K562 (cell line): ENCODE measurements around the gene PGAP2. TPM values are rescaled to one million over a fixed set of nuclear protein-coding genes. Genes with fewer than 3 reads are reported as not detected.

ENCODE experiments used
- C11orf30 ChIP-seq: fragments of 450-650 bp; IDR thresholded peaks from 2 replicates; pipeline ENCODE4 v1.6.1; 2016; ENCODE audit warnings: low read depth, mild to moderate bottlenecking
- EGR1 ChIP-seq: fragments of 450-650 bp; conservative IDR thresholded peaks from 2 replicates; pipeline ENCODE4 v1.6.1; 2017; ENCODE audit warnings: mild to moderate bottlenecking
- FOXK2 ChIP-seq, 2 experiments: fragments of 450-650 bp; IDR thresholded peaks in 1 of 2; conservative IDR thresholded peaks in 1 of 2; 2 replicates each; pipeline ENCODE4 v1.6.1; 2016; ENCODE audit warnings: low read depth in 2 of 2, mild to moderate bottlenecking in 1 of 2
- HDGF ChIP-seq: fragments of 450-650 bp; IDR thresholded peaks from 2 replicates; pipeline ENCODE4 v1.6.1; 2016
- HMGXB4 ChIP-seq: sonication (generic); formaldehyde crosslinking; IDR thresholded peaks from 2 replicates; pipeline ENCODE4 v1.8.1; 2023; ENCODE audit warnings: mild to moderate bottlenecking, missing genetic modification reagents
- MAX ChIP-seq: sonication (generic); formaldehyde crosslinking; IDR thresholded peaks from 2 replicates; pipeline ENCODE4 v1.9.0; 2022; ENCODE audit warnings: mild to moderate bottlenecking, missing genetic modification reagents
- MNT ChIP-seq, 2 experiments: fragments of 450-650 bp; conservative IDR thresholded peaks; 2 replicates each; pipeline ENCODE4 v1.6.1; 2017; ENCODE audit warnings: mild to moderate bottlenecking in 2 of 2, moderate library complexity in 2 of 2
- NFIX ChIP-seq: fragments of 250-450 bp; sonication (Bioruptor Pico); IDR thresholded peaks from 2 replicates; pipeline ENCODE4 v1.4.0; 2020; ENCODE audit warnings: low read depth, mild to moderate bottlenecking, moderate library complexity
- TAF7 ChIP-seq: fragments of 450-650 bp; IDR thresholded peaks from 2 replicates; pipeline ENCODE4 v1.6.1; 2016; ENCODE audit warnings: missing genetic modification characterization, missing compliant biosample characterization
- U2AF1 ChIP-seq: fragments of 200-400 bp; formaldehyde crosslinking; optimal IDR thresholded peaks from 2 replicates; pipeline ENCODE3; 2017; ENCODE audit warnings: mild to moderate bottlenecking, low read depth, low read length, moderate library complexity
- UBTF ChIP-seq, 2 experiments: IDR thresholded peaks; 2 replicates each; pipeline ENCODE4 v1.6.1; 2012; ENCODE audit warnings: improper control_type of control experiment in 2 of 2, low read depth in 2 of 2, low read length in 2 of 2, borderline replicate concordance in 1 of 2
- YBX1 ChIP-seq: fragments of 450-650 bp; IDR thresholded peaks from 2 replicates; pipeline ENCODE4 v1.7.1; 2016; ENCODE audit warnings: mild to moderate bottlenecking
- ZBTB1 ChIP-seq: sonication (generic); formaldehyde crosslinking; IDR thresholded peaks from 2 replicates; pipeline ENCODE4 v1.8.1; 2023; ENCODE audit warnings: missing genetic modification reagents, low read depth, mild to moderate bottlenecking, borderline replicate concordance
- ZNF263 ChIP-seq: sonication (generic); formaldehyde crosslinking; IDR thresholded peaks from 2 replicates; pipeline ENCODE4 v1.8.0; 2022; ENCODE audit warnings: mild to moderate bottlenecking, missing genetic modification reagents, borderline replicate concordance
- ZNF408 ChIP-seq: fragments of 250-450 bp; sonication (Bioruptor Pico); IDR thresholded peaks from 2 replicates; pipeline ENCODE4 v1.4.0; 2020; ENCODE audit warnings: low read depth, mild to moderate bottlenecking, moderate library complexity
- ZNF507 ChIP-seq: conservative IDR thresholded peaks from 2 replicates; pipeline ENCODE4 v1.6.1; 2017; ENCODE audit warnings: missing genetic modification characterization, missing compliant biosample characterization
- ZNF592 ChIP-seq: fragments of 450-650 bp; IDR thresholded peaks from 2 replicates; pipeline ENCODE4 v1.6.1; 2017; ENCODE audit warnings: antibody characterized with exemption, mild to moderate bottlenecking
- ZNF695 ChIP-seq: fragments of 450-650 bp; formaldehyde crosslinking; IDR thresholded peaks from 2 replicates; pipeline ENCODE4 v1.4.0; 2020; ENCODE audit warnings: mild to moderate bottlenecking, moderate library complexity
- ZNF785 ChIP-seq: fragments of 250-450 bp; sonication (Bioruptor Pico); IDR thresholded peaks from 2 replicates; pipeline ENCODE4 v1.4.0; 2020; ENCODE audit warnings: mild to moderate bottlenecking
- polyA plus RNA-seq, 8 experiments: library from polyadenylated mRNA; depleted of rRNA in 4 of 8; stranded (reverse) in 5 of 8; unstranded in 3 of 8; fragments of >200 nt; fragmentation: Nextera tagmentation in 2 of 8; fragmentation: Illumina TruSeq in 1 of 8; extraction: Ambion mirVana in 2 of 8; extraction: Trizol in 1 of 8; gene quantifications; 2 replicates each; pipeline versions ENCODE4 v1.2.1 to v1.2.3, GENCODE V29; 2011 to 2014; ENCODE audit warnings: inconsistent platforms in 1 of 8, missing spikeins in 1 of 8
- total RNA-seq, 7 experiments: library from RNA; depleted of rRNA in 6 of 7; stranded (reverse); fragments of >200 nt in 6 of 7; fragmentation: Illumina TruSeq in 2 of 7; extraction: Trizol in 2 of 7; gene quantifications; 2 replicates each; pipeline versions ENCODE4 v1.2.1 to v1.2.3, GENCODE V29; 2011 to 2021; ENCODE audit warnings: low replicate concordance in 1 of 7

PGAP2 gene
- total and polyA plus RNA-seq, 9 of the 15 experiments (the other 6 are each of a cell fraction or from before 2014, with no cell fraction given): 17.9 to 47.2 (median 33.7) TPM

- TF ChIP-seq TAF7 (tag): 0 out of 2 replicates have a peak, but pooled peaks have one; percentile 3
- TF ChIP-seq MNT (conservative IDR thresholded peaks at IDR 0.05): no peak
- peak; percentile 21; the same call in 1 of the 2 replicates for TF ChIP-seq ZNF592
- TF ChIP-seq HMGXB4 (CRISPR knock-in tag): no peak
- no peak for TF ChIP-seq ZNF263 (CRISPR knock-in tag)
- TF ChIP-seq FOXK2 (conservative IDR thresholded peaks at IDR 0.05 in 1 of 2, IDR thresholded peaks at IDR 0.05 in 1 of 2; ENCODE audit: low read depth in 2 of 2): peak in 1 of 2 experiments; percentile 87; a peak in 2 of 4 replicates
- TF ChIP-seq ZBTB1 (CRISPR knock-in tag): no peak
- TF ChIP-seq YBX1: no peak
- TF ChIP-seq MAX (CRISPR knock-in tag): no peak
- TF ChIP-seq ZNF507 (tag): no peak
- TF ChIP-seq NFIX: no peak
- no peak for TF ChIP-seq U2AF1
- no peak for TF ChIP-seq ZNF785
- TF ChIP-seq HDGF: 0 out of 2 replicates have a peak, but pooled peaks have one; percentile 24
- no peak for TF ChIP-seq ZNF695 (CRISPR knock-in tag)
- no peak for TF ChIP-seq ZNF408 (CRISPR knock-in tag)
- no peak for TF ChIP-seq EGR1
- no peak for TF ChIP-seq C11orf30
- no peak for TF ChIP-seq UBTF (IDR thresholded peaks at IDR 0.05; ENCODE audit: borderline replicate concordance in 1 of 2, low read depth in 2 of 2, low read length in 2 of 2)
Observed at GRCh38 chr11:3854660-3854976, 46.3 kb downstream of the PGAP2 start (continued).
